ENCODE measurements around the gene BMI1.

GRCh38 chr10:22329150-22329549 lies 8.3 kb downstream of the BMI1 start:
- TF ChIP-seq POLR2AphosphoS5 (IDR thresholded peaks at IDR 0.05; ENCODE audit: low read depth): no peak
- no peak for TF ChIP-seq REST (IDR thresholded peaks at IDR 0.05; ENCODE audit: unreplicated experiment)
- TF ChIP-seq CTCF (conservative IDR thresholded peaks at IDR 0.05; ENCODE audit: low read depth in 2 of 2): no peak
- no peak for TF ChIP-seq ZNF114 (CRISPR knock-in tag; IDR thresholded peaks at IDR 0.05)
- TF ChIP-seq EZH2 (IDR thresholded peaks at IDR 0.05; ENCODE audit: low read depth, unreplicated experiment): no peak
- no peak for TF ChIP-seq STAT1 (IDR thresholded peaks at IDR 0.05; ENCODE audit: unreplicated experiment)
- no peak for TF ChIP-seq EZH2phosphoT487 (IDR thresholded peaks at IDR 0.05; ENCODE audit: unreplicated experiment)
- TF ChIP-seq JUNB (IDR thresholded peaks at IDR 0.05; ENCODE audit: unreplicated experiment): no peak
- no peak for TF ChIP-seq CREB1 (CRISPR knock-in tag; IDR thresholded peaks at IDR 0.05; ENCODE audit: low read depth)
- TF ChIP-seq NANOG (IDR thresholded peaks at IDR 0.05; ENCODE audit: borderline replicate concordance): no peak
